ENCODE data around the gene NLE1. TPM values are rescaled to one million over a fixed set of nuclear protein-coding genes. Genes with fewer than 3 reads are reported as not detected.

The NLE1 gene
- polyA plus RNA-seq, 2 of the 4 experiments (the other 2 are of a cell fraction), result 19.3 to 29.7 TPM

DNA sequence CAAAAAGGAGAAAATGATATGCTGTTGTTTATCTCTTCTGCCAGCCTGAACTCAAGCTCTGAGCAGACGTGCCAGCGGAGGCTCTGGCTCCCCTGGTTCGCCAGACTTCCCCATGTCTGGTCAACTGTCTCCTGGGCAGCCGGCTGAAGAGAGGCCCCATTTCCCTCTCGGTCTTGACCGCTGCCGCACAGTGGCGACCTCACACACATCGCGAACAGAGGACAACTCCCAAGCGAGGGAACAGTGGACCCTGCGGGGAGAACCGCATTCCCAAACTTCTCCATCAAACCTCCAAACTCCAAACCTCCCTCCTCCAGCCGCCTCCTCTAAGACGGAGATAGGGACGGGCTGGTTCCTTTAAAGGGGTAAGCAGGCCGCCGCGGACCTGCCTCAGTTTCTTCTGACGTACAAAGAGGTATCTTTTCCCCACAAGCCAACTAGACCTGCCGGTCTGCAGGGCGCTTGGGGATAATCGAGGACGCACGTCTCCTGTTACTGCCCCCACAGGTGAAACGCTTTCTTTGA, 53.7 kb downstream of the NLE1 start (continued):
- peak; percentile 40; the same call in 1 of the 2 replicates for TF ChIP-seq RFX5 (IDR thresholded peaks at IDR 0.05)
- TF ChIP-seq KDM5A (IDR thresholded peaks at IDR 0.05), result no peak
- TF ChIP-seq CHD2 (IDR thresholded peaks at IDR 0.05; ENCODE audit: low read length, partially characterized antibody), result no peak
- TF ChIP-seq FOSB (CRISPR knock-in tag; IDR thresholded peaks at IDR 0.05), result peak; percentile 61; the same call in 1 of the 2 replicates

- Histone ChIP-seq H3K9me3 (no peaks in the 10 kb centered on the region), H3K4me1 (peaks cover 54% of the 10 kb centered on the region), H3K27ac (peak overlapping the region; percentile 96), H3K4me3 (peak overlapping the region; percentile 90), H3K4me2 (peak overlapping the region; percentile 90)
- TF ChIP-seq POLR2AphosphoS2 (conservative IDR thresholded peaks at IDR 0.05; ENCODE audit: low read length) (0 out of 2 replicates have a peak, but pooled peaks have one; percentile 22), MAX (IDR thresholded peaks at IDR 0.05) (peak; percentile 58), CEBPB (IDR thresholded peaks at IDR 0.05) (peak in 1 of 2 experiments; percentile 18; a peak in 1 of 4 replicates), USF2 (IDR thresholded peaks at IDR 0.05) (no peak), HEYL (CRISPR knock-in tag; IDR thresholded peaks at IDR 0.05) (no peak), SREBF2 (IDR thresholded peaks at IDR 0.05) (no peak), GATA3 (IDR thresholded peaks at IDR 0.05; ENCODE audit: borderline replicate concordance) (peak; percentile 27; the same call in 1 of the 2 replicates), MYC (IDR thresholded peaks at IDR 0.05; ENCODE audit: borderline replicate concordance, low read length) (peak; percentile 60; the same call in 1 of the 2 replicates), MAFK (IDR thresholded peaks at IDR 0.05; ENCODE audit: partially characterized antibody) (no peak)
- TF ChIP-seq, protein P1, sequence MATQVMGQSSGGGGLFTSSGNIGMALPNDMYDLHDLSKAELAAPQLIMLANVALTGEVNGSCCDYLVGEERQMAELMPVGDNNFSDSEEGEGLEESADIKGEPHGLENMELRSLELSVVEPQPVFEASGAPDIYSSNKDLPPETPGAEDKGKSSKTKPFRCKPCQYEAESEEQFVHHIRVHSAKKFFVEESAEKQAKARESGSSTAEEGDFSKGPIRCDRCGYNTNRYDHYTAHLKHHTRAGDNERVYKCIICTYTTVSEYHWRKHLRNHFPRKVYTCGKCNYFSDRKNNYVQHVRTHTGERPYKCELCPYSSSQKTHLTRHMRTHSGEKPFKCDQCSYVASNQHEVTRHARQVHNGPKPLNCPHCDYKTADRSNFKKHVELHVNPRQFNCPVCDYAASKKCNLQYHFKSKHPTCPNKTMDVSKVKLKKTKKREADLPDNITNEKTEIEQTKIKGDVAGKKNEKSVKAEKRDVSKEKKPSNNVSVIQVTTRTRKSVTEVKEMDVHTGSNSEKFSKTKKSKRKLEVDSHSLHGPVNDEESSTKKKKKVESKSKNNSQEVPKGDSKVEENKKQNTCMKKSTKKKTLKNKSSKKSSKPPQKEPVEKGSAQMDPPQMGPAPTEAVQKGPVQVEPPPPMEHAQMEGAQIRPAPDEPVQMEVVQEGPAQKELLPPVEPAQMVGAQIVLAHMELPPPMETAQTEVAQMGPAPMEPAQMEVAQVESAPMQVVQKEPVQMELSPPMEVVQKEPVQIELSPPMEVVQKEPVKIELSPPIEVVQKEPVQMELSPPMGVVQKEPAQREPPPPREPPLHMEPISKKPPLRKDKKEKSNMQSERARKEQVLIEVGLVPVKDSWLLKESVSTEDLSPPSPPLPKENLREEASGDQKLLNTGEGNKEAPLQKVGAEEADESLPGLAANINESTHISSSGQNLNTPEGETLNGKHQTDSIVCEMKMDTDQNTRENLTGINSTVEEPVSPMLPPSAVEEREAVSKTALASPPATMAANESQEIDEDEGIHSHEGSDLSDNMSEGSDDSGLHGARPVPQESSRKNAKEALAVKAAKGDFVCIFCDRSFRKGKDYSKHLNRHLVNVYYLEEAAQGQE (IDR thresholded peaks at IDR 0.05), result no peak
- CTCF ChIA-PET, result interaction anchor here (0.5 to 2.3 kb wide), 15 partner anchors 8 to 660 kb away, joined by 3 to 20 read pairs (median 3); partner anchors contain the start of genes RAD51D and RFFL
- FAIRE-seq (no peak), ATAC-seq (peak; percentile 8 to 13; a peak in 5 of 6 replicates), DNase-seq (ENCODE audit: low read depth in 1 of 2, low spot score in 1 of 2) (peak in 1 of 2 experiments; percentile 75)
- POLR2A ChIA-PET, result interaction anchor here (1.0 to 1.2 kb wide), 2 partner anchors 10 to 24 kb away, joined by 4 read pairs; partner anchors contain the start of gene RFFL
- WGBS (ENCODE audit: missing lambda C conversion rate), result 2% methylated on average over 9 of the region's 9 CpGs
Observed at GRCh38 chr17:35087731-35088355, 54.3 kb downstream of the NLE1 start.

- H3K4me2 ChIP-seq, result peak overlapping the region; percentile 90
- FAIRE-seq, result no peak
- TF ChIP-seq EP300 (IDR thresholded peaks at IDR 0.05), result no peak
- TF ChIP-seq, protein P1 (IDR thresholded peaks at IDR 0.05), result no peak
- TF ChIP-seq KDM5A (IDR thresholded peaks at IDR 0.05), result no peak
- no peak for TF ChIP-seq NPAS2 (CRISPR knock-in tag; IDR thresholded peaks at IDR 0.05; ENCODE audit: borderline replicate concordance)
- no peak for TF ChIP-seq BHLHE40 (IDR thresholded peaks at IDR 0.05; ENCODE audit: low read depth, low read length)
- TF ChIP-seq PHF8 (IDR thresholded peaks at IDR 0.05; ENCODE audit: borderline replicate concordance, low read depth), result no peak
- 0 out of 2 replicates have a peak, but pooled peaks have one; percentile 53 for TF ChIP-seq HOXB13 (CRISPR knock-in tag; IDR thresholded peaks at IDR 0.05; ENCODE audit: low read depth)
- 0 out of 2 replicates have a peak, but pooled peaks have one; percentile 19 for TF ChIP-seq FOSB (CRISPR knock-in tag; IDR thresholded peaks at IDR 0.05)
- no peak for TF ChIP-seq HES2 (IDR thresholded peaks at IDR 0.05)
- no peak for TF ChIP-seq POLR2A (IDR thresholded peaks at IDR 0.05; ENCODE audit: low read length)
- TF ChIP-seq USF2 (IDR thresholded peaks at IDR 0.05), result no peak
Observed at GRCh38 chr17:35086931-35087573, 55.1 kb downstream of the NLE1 start.

More at GRCh38 chr17:35086931-35087573, 55.1 kb downstream of the NLE1 start:
- CTCF ChIA-PET, result interaction anchor here (0.6 to 2.3 kb wide), 10 partner anchors 20 to 661 kb away, joined by 3 to 20 read pairs (median 4); partner anchors contain the start of genes RAD51D and RFFL
- Histone ChIP-seq H3K27ac (peak overlapping the region; percentile 96), H3K4me1 (peaks cover 62% of the 10 kb centered on the region), H3K9me3 (no peaks in the 10 kb centered on the region), H3K4me3 (peak overlapping the region; percentile 90)
- POLR2A ChIA-PET, result interaction anchor here (0.7 to 2.6 kb wide), 2 partner anchors 9 to 23 kb away, joined by 4 to 21 read pairs; partner anchors contain the start of gene RFFL
- DNase-seq (ENCODE audit: low read depth in 1 of 2, low spot score in 1 of 2) (peak in 1 of 2 experiments; percentile 75), ATAC-seq (no peak)
- WGBS (ENCODE audit: missing lambda C conversion rate), result 39% methylated on average over 8 of the region's 8 CpGs
